Sigmoid colon (tissue), 7 donors: Measurements from ENCODE around the gene PRXL2B. TPM values are rescaled to one million over a fixed set of nuclear protein-coding genes. Genes with fewer than 3 reads are reported as not detected.
"Not testable (repeated sequence)": the region's sequence is repeated elsewhere in the genome, so short reads cannot be mapped to it uniquely, and the experiment has no call there.

Experiments used
- DNase-seq: peaks from one replicate; pipeline ENCODE4 v3.0.0-alpha.2; 2019
- H3K27ac ChIP-seq, 4 donors: fragments of 200-600 bp; sonication (generic); one replicate each; pipeline ENCODE4 v1.5.1; 2016 to 2019; ENCODE audit warnings: mild to moderate bottlenecking in 1 of 4
- H3K27me3 ChIP-seq, 3 donors: fragments of 200-600 bp; sonication (generic); one replicate each; pipeline ENCODE4 v1.5.1; 2019; ENCODE audit warnings: mild to moderate bottlenecking in 1 of 3
- H3K36me3 ChIP-seq, 4 donors: fragments of 200-600 bp; sonication (generic); one replicate each; pipeline ENCODE4 v1.5.1; 2016 to 2019
- H3K4me1 ChIP-seq, 4 donors: fragments of 200-600 bp; sonication (generic); one replicate each; pipeline ENCODE4 v1.5.1; 2017 to 2019
- H3K4me3 ChIP-seq, 4 donors: fragments of 200-600 bp; sonication (generic); one replicate each; pipeline ENCODE4 v1.5.1; 2017 to 2019; ENCODE audit warnings: mild to moderate bottlenecking in 2 of 4, moderate library complexity in 1 of 4
- H3K9me3 ChIP-seq, 4 donors: fragments of 200-600 bp in 3 of 4; sonication (generic) in 3 of 4; one replicate each; pipeline versions ENCODE4 v1.5.1 to v1.6.1; 2013 to 2019
- EP300 ChIP-seq, 4 donors: sonication (generic); formaldehyde crosslinking; IDR thresholded peaks; one replicate each; pipeline ENCODE4 v1.6.1; 2017; ENCODE audit warnings: antibody characterized with exemption in 4 of 4
- POLR2A ChIP-seq, 2 donors: fragments of 450-650 bp; IDR thresholded peaks; one replicate each; pipeline ENCODE4 v1.6.1; 2016; ENCODE audit warnings: antibody characterized with exemption in 2 of 2, mild to moderate bottlenecking in 2 of 2, moderate library complexity in 2 of 2
- POLR2AphosphoS5 ChIP-seq, 4 donors: sonication (generic); formaldehyde crosslinking; IDR thresholded peaks; one replicate each; pipeline ENCODE4 v1.6.1; 2017; ENCODE audit warnings: antibody characterized with exemption in 4 of 4
- WGBS, 2 donors: extraction: QIAGEN DNeasy Blood & Tissue Kit; methylation state at CpG; one replicate each; pipeline ENCODE4 v1.1.7; 2013; 5-methylcytosine and 5-hydroxymethylcytosine counted together
- intact Hi-C: fragments of 100-400 bp; cut with DNase I; formaldehyde crosslinking; loops from one replicate; pipeline ENCODE4 v1.15.1; 2023
- polyA plus RNA-seq, 3 donors: library from polyadenylated mRNA; stranded (reverse); fragments of 200-250 nt; gene quantifications; one replicate each; pipeline ENCODE4 v1.2.3, GENCODE V29; 2013
- total RNA-seq, 4 donors: library from RNA; depleted of rRNA; stranded (reverse); fragments of >200 nt; gene quantifications; one replicate each; pipeline ENCODE4 v1.1.0, GENCODE V29; 2016
- TF ChIP-seq, protein P1 (sequence below), 4 experiments: fragments of 450-650 bp in 3 of 4; fragments of 200-600 bp in 1 of 4; IDR thresholded peaks; one replicate each; pipeline ENCODE4 v1.5.1; 2016 to 2019; ENCODE audit warnings: antibody characterized with exemption in 4 of 4, mild to moderate bottlenecking in 3 of 4, moderate library complexity in 2 of 4
- donor health status: healthy with polysubstance abuse.
- donor health status: Bipolar disorder and iron deficiency.
- donor health status: healthy.

Gene PRXL2B
- total and polyA plus RNA-seq, 7 donors: 8.6 to 53.2 (median 18.2) TPM

DNA sequence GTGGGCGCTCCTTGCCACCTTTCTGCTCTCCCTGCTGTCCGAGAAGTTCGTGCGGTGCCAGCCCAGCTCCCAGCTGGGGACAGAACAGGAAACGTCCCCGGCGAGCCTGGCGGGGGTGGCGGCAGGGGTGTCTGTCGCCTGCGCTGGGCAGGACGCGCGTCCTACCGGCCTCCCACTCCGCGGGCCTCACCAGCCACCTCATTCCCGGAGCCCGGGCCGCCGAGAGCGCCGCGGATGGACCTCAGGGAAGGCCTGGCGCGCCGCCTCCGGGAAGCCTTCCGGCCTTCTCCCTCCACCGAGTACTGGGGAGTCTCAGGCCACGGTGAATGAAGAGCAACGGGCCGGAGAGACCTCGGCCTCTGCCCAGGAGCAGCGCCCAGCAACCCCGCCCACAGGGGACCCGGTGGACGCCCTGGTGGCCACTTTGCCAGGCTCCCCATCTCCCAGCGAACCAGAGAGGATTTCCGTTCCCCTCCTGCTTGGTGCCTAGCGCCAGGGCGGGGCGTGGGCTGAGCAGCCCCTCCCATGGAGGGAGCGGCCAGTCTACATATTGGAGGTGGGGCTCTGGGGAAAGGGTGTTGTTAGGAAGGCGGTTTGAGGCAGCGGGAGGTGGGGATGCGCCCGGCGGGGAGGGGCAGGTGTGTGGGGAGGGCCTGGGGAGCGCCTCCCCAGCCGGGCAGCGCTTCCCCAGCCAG is 39.9 kb upstream of the PRXL2B start:
- intact Hi-C loops: loop anchor here (5.0 kb wide), 1 partner anchor 41 kb away; the partner anchor contains the start of gene PRXL2B
- H3K27me3 ChIP-seq: peaks cover 15 to 60% (median 49%) of the 10 kb centered on the region in 3 donors
- H3K4me1 ChIP-seq: peaks cover 0 to 59% (median 43%) of the 10 kb centered on the region in 4 donors
- no peaks in the 10 kb centered on the region for H3K36me3 ChIP-seq
- H3K4me3 ChIP-seq: peak overlapping the region; percentile 36 to 52 (median 48)
- H3K9me3 ChIP-seq: no peaks in the 10 kb centered on the region
- TF ChIP-seq, protein P1, sequence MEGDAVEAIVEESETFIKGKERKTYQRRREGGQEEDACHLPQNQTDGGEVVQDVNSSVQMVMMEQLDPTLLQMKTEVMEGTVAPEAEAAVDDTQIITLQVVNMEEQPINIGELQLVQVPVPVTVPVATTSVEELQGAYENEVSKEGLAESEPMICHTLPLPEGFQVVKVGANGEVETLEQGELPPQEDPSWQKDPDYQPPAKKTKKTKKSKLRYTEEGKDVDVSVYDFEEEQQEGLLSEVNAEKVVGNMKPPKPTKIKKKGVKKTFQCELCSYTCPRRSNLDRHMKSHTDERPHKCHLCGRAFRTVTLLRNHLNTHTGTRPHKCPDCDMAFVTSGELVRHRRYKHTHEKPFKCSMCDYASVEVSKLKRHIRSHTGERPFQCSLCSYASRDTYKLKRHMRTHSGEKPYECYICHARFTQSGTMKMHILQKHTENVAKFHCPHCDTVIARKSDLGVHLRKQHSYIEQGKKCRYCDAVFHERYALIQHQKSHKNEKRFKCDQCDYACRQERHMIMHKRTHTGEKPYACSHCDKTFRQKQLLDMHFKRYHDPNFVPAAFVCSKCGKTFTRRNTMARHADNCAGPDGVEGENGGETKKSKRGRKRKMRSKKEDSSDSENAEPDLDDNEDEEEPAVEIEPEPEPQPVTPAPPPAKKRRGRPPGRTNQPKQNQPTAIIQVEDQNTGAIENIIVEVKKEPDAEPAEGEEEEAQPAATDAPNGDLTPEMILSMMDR (IDR thresholded peaks at IDR 0.05): no peak
- TF ChIP-seq POLR2AphosphoS5 (IDR thresholded peaks at IDR 0.05) (peak; percentile 23 to 70 (median 52)), POLR2A (IDR thresholded peaks at IDR 0.05) (peak in 1 of 2 donors; percentile 50)
- 1% methylated on average over 52 of the region's 52 CpGs for WGBS, 2 donors
- peak overlapping the region; percentile 79 to 94 (median 82) for H3K27ac ChIP-seq
- peak; percentile 93 for DNase-seq

DNA sequence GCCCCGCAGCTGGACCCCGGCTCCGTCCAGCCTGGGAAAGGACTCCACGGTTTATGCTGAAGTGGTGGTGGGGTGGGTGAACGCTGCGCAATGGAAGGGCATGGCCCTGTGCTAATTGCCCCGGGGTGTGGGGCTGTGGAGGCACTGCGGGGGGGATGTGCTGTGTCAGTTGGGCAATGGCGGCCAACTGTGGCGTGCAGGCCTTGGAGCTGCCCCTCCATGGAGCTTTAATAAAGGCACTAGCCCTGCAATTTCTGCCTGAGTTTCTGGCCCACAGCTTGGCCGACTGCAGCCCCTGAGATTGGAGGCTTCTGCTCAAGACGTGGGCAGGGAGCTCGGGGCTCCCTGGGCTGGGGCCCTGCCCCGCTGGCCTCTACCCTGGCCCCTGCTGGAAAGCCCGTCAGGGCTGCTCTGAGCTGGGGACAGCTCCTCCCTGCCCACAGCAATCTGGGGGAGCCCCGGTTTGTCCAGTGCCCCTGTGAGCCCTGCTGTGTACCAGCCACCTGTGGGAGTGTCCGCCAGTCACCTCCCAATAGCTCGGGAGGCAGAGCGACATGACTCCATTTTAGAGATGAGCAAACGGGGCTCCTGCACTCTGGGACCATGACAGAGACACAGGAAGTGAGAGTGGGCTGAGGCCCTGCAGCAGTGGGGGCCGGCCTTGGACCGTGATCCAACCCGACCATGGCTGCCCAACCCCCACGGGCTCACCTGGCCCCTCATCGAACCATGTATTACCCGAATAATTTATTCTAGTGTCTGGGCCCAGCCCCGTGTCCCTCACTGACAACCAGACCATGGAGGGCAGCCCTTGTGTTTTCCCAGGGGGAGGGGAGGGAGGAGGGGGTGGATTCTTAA is 39.1 kb upstream of the PRXL2B start:
- H3K4me3 ChIP-seq: peak overlapping the region in 3 of 4 donors; percentile 46 to 52 (median 51)
- peaks cover 14 to 57% (median 46%) of the 10 kb centered on the region in 3 donors for H3K27me3 ChIP-seq
- intact Hi-C loops: loop anchor here (1.0 to 5.0 kb wide), 3 partner anchors 21 to 133 kb away; partner anchors contain the start of genes PANK4 and PRXL2B

DNA sequence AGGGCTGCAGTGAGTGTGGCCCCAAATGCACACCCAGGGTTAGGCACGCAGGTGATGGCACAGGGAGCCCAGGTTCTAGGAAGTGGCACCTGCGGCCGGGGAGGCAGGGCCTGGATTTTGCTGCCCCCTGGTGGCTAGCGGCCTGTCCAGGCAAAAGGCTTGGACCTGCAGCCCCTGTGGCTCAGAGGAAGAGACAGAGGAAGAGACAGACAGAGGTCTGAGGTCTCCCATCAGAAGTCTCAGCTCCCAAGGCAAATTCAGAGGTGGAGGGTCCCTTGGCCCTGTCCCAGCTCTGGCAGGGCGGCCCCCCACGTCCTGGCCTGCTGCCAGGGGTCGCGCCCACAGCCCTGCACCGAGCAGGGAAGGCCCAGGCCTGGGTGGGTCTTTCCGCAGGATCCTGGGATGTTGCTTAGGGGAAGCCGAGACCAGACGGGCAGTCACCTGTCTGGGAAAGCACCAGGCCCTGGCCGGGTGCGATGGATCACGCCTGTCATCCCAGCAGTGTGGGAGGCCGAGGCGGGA is 38.4 kb upstream of the PRXL2B start:
- intact Hi-C loops: loop anchor here (1.0 to 5.0 kb wide), 3 partner anchors 22 to 134 kb away; partner anchors contain the start of genes PANK4 and PRXL2B
- H3K36me3 ChIP-seq: no peaks in the 10 kb centered on the region
- DNase-seq: peak; percentile 91
- H3K9me3 ChIP-seq: no peaks in the 10 kb centered on the region
- peak in 2 of 4 donors; percentile 18 to 24 for TF ChIP-seq POLR2AphosphoS5 (IDR thresholded peaks at IDR 0.05)
- TF ChIP-seq EP300 (IDR thresholded peaks at IDR 0.05): no peak
- TF ChIP-seq, protein P1 (IDR thresholded peaks at IDR 0.05): peak; percentile 91 to 96 (median 94)
- TF ChIP-seq POLR2A (IDR thresholded peaks at IDR 0.05): no peak
- H3K4me3 ChIP-seq: peak overlapping the region; percentile 18 to 52 (median 23)
- WGBS, 2 donors: 2 to 6% methylated on average over 17 of the region's 17 CpGs
- H3K4me1 ChIP-seq: peaks cover 0 to 59% (median 43%) of the 10 kb centered on the region in 4 donors
- H3K27me3 ChIP-seq: peaks cover 14 to 50% (median 42%) of the 10 kb centered on the region in 3 donors
- peak overlapping the region; percentile 79 to 94 (median 82) for H3K27ac ChIP-seq

More for the DNA sequence above, 39.1 kb upstream of the PRXL2B start:
- Histone ChIP-seq H3K4me1 (peaks cover 0 to 59% (median 43%) of the 10 kb centered on the region in 4 donors), H3K36me3 (no peaks in the 10 kb centered on the region), H3K27ac (peak overlapping the region; percentile 79 to 94 (median 82)), H3K9me3 (no peaks in the 10 kb centered on the region)
- DNase-seq: no peak
- TF ChIP-seq POLR2A (IDR thresholded peaks at IDR 0.05) (no peak), POLR2AphosphoS5 (IDR thresholded peaks at IDR 0.05) (peak in 1 of 4 donors; percentile 1)
- 3 to 9% methylated on average over 27 of the region's 27 CpGs for WGBS, 2 donors

DNA sequence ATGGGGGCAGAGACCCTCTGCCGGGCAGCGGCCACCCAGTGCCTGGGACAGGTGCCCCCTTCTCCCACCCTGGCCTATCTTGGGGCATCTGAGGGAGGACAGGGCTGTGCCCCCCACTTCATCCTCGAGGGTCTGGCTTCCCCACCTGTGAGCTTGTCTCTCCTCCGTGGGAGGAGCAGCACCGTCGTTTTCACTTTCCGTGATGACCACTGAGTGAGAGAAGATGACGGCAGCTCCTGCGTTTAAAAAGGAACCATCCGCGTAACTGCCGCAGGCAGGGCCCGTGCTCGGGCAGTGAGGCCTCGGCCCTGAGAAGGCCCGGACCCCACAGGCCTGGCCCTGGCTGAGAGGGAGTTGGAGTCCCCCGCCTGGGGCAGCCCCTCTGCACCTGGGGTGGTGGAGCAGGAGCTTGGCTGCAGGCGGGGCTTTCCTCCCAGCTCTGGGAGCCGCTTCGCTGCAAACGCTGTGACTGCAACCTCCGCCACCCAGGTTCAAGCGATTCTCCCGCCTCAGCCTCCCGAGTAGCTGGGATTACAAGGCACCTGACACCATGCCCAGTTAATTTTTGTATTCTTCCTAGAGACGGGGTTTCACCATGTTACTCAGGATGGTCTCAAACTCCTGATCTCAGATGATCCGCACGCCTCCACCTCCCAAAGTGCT is 37.1 kb upstream of the PRXL2B start:
- not testable (repeated sequence) for H3K9me3 ChIP-seq, DNase-seq, H3K36me3 ChIP-seq
- WGBS, 2 donors: 75 to 81% methylated on average over 25 of the region's 28 CpGs
- peak overlapping the region; percentile 79 to 94 (median 82) for H3K27ac ChIP-seq
- H3K4me1 ChIP-seq: peaks cover 0 to 47% (median 40%) of the 10 kb centered on the region in 4 donors
- peak overlapping the region in 2 of 4 donors; percentile 23 to 52 for H3K4me3 ChIP-seq
- intact Hi-C loops: loop anchor here (5.0 to 10.0 kb wide), 2 partner anchors 38 to 95 kb away; partner anchors contain the start of gene PRXL2B
- peaks cover 14 to 37% (median 30%) of the 10 kb centered on the region in 3 donors for H3K27me3 ChIP-seq

DNA sequence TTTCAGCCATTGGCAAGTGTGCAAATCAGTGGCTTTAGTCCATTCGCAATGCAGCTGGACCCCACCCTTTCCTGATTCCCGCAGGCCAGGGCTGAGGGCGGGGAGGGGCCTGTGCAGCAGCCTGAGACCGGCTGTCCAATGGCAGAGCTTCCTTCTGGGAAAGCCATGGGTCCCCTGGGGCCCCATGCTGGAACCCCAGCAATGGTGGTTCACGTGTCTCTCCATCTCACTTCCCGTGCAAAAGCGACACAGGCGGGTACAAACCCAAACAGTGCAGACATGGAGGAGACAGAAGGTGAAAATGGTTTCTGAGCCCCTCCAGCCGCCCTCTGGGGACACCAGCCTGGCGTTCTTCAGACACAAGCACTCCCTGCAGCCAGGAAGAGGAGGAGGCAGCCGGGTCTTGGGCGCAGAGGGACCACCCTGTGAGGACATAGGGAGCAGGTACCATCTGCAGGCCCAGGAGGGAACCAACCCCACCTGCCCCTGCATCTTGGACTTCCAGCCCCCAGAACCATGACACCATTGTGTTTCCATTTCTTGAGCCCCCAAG is 36.2 kb upstream of the PRXL2B start:
- intact Hi-C loops: loop anchor here (10.0 kb wide), 1 partner anchor 94 kb away; no protein-coding TSS in a partner anchor
- 51 to 63% methylated on average over 12 of the region's 12 CpGs for WGBS, 2 donors
- not testable (repeated sequence) for H3K9me3 ChIP-seq, H3K4me3 ChIP-seq, DNase-seq, H3K36me3 ChIP-seq
- Histone ChIP-seq H3K4me1 (peaks cover 0 to 48% (median 42%) of the 10 kb centered on the region in 4 donors), H3K27ac (peak overlapping the region in 1 of 4 donors; percentile 94), H3K27me3 (peaks cover 14 to 30% (median 21%) of the 10 kb centered on the region in 3 donors)

DNA sequence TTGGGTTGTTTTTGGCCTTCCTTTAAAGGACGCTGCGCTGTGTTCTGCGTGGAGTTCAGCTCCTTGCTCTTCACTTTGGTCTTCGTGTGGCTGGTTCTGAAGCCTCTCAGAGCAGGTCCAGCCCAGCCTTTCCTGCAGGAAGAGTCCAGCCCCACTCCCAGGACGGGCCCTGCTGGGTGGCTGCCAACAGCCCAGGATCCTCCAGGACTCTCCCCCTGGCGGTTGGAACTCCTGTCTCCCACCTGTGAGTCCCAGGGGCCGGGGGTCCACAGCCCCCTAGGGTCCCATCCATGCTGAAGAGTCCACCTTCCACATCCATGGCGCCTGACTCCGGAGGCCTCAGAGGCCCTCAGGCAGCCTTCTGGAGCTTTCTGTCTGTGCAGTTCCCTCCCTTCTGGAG is 35.0 kb upstream of the PRXL2B start:
- H3K4me3 ChIP-seq, DNase-seq, H3K36me3 ChIP-seq, H3K9me3 ChIP-seq: not testable (repeated sequence)
- 86 to 92% methylated on average over 9 of the region's 9 CpGs for WGBS, 2 donors
- Histone ChIP-seq H3K27ac (peak overlapping the region in 1 of 4 donors; percentile 22), H3K4me1 (peaks cover 0 to 42% (median 37%) of the 10 kb centered on the region in 4 donors), H3K27me3 (peaks cover 7 to 19% (median 9%) of the 10 kb centered on the region in 3 donors)
- intact Hi-C loops: loop anchor here (10.0 kb wide), 1 partner anchor 93 kb away; no protein-coding TSS in a partner anchor
